ENCODE measurements around the gene POLR3G.

The POLR3G gene

DNA sequence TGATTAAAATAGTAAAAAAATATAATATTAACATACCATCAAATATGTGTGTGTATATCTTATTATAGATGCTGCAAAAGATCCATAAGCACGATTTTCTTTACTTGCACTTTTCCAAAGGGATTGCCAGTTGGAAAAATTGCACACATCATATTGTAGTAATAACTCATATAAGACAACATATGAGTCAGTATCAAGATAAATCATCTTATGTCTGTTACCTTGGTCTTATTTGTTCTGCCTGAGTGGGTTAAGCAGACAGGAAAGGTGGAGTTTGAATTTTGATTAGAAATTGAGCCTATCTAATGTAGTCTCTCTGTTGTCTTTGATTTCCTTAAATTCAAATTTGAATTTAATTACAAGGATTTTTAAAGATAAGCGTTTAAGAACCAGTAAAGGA is 30.1 kb downstream of the POLR3G start:
- DNase-seq: no peak

DNA sequence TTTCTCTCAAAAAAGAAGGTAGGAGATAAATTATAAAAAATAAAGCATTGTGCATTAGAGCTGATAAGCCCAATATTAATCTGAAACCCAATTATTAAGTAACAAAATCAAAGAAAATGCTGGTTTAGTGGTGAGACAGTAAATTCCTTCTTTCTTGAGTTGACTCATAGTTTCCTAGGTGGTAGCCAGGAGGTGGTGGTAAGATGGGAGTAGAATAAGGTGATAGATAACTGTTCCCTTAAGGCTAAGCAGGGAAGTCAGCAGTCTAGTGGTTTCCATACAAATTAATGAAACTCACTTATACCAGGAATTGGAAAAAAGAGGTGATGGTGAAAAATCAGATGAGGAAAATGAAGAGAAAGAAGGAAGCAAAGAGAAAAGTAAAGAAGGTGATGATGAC is 31.6 kb downstream of the POLR3G start:
- DNase-seq: no peak

DNA sequence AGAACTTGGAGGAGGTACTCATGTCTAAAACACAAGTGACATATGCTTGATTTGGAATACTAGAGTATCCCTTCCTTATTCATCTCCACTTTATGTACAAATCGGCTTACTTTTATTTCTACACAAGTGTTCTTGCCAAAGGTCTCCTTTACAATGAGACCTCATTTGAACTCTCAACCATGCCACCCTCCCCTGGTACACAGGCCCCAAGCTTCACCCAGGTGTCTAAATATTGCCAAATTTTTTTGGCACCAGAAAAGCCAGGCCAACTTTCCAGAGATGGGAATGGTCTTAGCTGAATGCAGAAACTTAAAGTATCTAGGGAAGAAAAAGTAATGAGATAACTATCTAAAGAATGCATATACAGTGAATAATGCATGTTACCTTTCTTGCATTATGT is 35.8 kb downstream of the POLR3G start:
- DNase-seq: no peak

DNA sequence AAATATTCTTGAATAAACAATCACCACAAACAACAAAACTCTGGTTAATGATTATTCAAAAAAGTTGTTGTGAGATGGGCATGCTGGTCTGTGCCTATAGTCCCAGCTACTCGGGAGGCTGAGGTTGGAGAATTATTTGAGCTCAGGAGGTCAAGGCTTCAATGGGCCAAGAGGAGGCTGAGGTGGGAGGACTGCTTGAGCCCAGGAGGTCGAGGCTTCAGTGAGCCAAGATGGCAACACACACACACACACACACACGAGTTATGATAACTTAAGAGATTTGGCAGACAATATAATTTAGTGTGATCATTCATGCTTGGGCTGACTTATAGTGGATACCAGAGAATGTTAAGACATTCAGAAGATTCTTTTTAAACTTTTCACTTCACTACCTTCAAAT is 39.9 kb downstream of the POLR3G start:
- DNase-seq: no peak

DNA sequence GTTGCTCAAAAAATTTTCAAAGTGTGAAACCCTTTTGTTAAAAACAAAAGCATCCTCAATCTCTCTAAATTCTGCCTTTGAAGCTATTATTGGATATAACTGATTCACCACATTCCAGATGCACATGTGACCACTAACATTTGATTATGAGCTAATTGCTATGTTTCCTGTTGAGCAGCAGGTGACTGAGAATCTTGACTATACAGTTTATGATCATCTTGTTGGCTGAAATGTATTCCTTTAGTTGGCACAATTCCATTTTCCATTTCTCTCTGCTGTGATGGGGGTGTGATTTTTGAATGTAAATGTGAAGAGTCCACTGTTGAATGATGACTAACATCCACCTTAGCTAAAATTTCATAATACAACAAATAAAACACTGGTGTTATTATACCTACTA is 44.0 kb downstream of the POLR3G start:
- DNase-seq: no peak

DNA sequence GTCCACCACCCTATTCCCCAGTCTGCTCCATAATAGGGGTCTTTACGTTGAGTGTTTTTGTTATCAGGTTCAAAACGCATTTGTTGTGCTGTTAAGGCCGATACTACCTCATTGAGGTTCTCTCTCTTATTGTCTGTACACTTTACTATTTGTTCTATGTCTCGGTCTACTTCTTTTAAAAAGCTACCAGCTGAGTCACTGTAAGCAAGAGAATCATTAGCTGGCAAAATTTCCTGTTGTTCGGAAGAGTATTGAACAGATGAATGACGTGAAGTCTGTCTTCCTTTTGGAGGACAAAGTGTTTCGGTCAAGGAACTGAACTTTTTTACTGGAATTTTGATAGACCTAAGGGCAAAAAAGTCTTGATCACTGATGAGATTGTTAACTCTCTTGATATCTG is 44.4 kb downstream of the POLR3G start:
- no peak for DNase-seq

DNA sequence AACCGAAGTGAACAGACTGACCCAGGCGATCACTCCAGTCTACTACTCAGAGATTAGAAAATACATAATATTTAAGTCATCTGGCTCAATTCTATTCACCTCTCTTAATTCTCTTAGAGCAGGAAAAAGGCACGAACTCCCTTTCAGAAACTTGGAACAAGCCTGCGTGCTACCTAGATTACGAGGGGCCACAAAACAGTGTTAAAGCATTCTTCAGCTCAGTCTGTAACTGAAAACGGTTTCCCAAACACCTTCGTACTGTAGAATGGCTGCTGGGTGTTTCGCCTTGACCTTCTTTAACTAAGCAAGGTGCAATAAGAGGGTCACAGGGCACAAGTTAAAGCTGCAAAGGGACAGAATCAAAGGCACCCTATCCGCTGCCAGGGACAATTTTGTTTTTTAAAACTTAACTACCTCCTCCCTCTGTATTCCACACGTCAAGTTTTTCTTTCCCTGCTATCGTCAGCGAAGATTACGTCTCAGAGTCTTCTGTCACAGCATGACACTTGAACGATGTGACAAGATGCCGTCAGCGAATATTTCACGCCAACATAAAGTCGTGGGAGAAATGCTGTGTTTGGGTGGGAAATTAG is 54.0 kb downstream of the POLR3G start:
- DNase-seq: peak; percentile 74

DNA sequence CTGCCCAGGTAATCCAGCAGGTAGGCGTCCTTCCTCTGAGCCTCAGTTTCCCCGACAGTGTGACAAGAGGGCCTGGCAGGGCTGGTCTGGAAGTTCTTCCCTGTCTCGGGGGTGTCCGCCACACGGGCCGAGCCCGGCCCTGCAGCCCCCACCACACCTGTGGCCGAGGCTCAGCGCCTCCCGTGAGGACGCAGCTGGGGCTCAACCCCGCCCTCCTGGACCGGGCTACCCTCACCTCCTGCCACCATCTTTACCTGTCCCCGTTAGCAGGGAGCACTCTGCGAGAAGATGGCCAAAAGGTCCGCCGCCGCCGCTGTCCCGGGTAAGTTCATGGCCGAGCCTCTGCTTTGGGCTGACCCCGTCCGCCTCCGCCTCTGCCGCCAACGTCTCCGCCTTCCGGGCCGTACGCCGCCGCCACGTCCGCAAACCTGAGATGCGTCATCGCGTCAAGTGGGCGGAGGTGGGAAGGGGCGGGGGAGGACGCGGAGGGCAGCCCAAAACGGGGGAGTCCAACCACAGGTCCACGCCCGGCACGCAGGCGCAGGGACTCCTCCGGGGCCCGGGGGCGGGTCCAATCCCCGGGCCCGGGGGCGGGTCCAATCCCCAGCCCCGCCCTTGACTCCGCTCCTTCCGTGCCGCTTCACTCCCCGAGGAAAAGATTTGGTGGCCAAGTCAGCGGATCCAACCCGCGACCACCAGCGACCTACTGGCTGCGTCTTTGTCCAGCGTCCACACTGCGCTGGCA is 54.7 kb downstream of the POLR3G start, which contains the start of gene LYSMD3:
Gene LYSMD3, minus strand, starts transcription at position 391 of the 745 bp plus-strand sequence. CDS start 4,295 bp downstream, outside the sequence.
- DNase-seq: peak; percentile 97

DNA sequence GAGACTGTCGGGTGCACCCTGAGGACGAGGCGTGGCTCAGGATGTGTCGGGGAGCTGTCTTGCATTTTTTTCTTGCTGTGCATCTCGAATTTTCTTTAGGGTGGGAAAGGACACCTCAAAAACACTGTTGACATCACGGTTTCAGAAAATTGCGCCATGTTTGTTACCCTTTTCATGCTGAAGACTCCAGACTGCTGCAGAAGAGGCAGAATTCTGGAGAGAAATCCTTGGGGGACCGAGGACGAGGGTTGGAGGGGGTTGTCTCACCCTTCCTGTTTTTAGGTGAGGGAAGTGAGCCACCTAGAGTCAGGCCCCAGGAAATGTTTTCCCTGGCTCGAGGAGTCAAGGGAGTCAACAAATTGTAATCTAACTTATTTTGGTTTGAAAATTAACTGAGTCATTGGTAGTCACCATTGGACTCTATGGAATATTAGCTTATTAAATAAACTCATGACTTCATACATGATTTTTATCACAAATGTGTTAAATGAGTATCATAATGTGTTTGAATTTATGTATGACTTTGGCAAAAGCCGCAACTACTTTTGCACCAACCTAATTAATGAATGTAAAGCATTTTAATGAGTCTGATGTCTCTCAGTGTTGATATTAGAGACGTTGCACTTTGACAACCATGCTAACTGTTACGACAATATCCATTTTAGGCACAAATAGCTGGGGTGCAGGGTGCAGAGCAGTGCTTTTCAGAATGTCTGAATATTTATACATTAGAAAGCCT is 55.4 kb downstream of the POLR3G start:
- DNase-seq: peak; percentile 89

DNA sequence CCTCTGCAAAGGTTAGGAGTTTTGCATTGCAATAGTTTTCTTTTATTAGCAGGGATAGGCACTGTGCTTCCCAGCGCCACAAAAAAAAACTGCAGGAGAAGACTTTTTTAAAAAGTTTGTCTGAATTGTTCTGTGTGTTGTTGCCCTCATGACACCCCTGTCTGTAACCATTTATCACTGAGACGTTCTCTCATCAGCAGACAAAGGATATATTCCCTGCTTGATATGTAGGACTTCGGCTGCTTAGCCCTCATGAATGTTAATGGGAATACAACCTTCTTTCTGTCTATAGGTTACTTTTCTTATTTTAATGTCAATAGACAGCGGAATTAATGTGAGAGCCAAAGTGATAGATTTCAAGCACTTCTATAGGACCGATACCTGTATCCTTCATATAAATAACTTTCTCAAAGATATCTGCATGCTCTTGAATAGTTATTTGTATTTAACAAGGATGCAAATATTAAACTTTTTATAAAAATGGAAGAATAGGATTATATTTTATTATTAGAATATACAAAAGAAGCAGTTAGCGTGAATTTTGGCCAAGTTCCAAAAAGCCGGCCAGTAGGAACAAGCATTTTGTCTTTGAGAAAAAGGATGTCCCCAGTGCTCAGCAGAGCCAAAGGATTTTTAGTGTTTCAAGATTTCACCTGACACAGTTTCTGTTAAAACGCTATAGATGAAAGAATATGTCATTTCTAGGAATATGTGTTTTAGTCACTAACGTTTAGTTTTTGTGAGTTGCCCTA is 56.2 kb downstream of the POLR3G start:
- peak; percentile 43 for DNase-seq

DNA sequence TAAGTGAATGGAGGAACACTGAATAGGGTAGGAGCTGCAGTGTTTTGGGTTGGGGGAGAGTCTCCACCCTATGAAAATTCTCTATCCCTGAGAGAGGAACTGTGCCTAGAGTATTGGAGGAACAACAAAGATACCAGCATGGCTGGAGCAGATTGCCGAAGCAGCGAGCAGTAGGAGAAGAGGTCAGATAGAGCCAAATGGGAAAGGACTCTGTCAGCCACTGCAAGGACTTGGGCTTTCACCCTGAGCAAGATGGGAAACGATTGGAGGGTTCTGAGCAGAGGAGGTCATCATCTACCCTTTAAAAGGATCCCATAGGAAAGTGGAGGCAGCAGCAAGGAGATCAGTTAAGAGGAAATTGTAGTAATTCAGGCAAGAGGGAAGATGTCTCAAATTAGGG is 59.1 kb downstream of the POLR3G start:
- DNase-seq: peak; percentile 14

DNA sequence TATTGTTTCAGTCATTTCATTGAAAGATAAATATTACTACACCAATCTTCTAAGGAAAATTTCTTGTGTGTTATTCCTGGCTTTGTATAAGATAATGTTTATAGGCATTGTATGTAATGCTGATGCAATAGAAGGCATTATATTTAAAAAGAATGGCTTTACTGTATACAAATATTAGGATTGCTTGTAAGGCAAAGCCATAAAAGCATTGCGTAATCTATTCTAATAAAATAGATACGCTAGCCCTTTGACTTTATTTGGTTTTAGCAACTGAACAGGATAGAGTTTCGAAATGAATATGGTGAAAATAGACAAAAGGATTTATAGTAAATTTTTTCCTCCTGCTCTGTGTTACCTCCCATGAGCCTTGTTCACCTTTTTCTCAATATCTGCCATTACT is 60.3 kb downstream of the POLR3G start:
- no peak for DNase-seq

DNA sequence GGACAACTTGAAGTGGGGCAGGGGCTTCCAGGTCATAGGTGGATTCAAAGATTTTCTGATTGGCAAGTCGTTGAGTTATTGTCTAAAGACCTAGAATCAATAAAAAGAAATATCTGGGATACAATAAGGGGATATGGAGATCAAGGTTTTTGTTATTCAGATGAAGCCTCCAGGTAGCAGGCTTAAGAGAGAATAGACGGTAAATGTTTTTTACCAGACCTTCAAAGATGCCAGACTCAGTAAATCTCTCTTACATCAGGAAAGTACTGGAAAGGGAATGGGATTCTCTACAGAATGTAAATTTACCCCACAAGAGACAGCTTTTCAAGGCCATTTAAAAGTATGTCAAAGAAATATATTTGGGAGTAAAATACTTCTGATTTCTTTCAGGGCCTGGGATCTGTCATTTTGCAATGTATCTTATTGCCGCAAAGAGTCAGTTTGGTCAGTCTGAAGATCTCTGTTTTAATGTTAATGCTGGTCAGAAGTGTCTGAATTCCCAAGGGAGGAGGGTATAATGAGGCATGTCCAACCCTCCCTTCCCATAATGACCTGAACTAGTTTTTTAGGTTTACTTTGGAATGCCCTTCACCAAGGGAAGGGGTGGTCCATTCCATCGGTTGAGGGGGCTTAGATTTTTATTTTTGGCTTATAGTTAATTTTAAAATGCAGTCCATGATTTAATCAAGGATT is 68.3 kb downstream of the POLR3G start:
- DNase-seq: no peak

DNA sequence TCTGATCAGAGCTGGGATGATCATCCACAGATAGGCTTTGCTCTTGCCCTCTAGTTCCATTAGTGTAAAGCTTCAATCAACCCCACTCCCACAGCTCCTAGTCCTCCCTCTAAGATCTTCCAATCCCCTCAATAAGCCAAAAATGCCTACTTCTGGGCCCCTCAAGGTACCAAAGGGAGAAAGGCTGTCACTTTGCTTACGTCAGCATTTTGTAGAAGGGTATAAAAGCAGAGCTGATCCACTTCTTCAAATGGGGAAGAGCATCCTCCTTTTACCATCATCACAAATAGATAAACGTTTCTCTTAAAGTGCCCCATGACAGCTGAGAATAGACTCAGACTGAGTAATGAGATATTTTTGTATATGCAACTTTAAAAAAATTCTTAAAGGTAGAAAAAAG is 70.8 kb downstream of the POLR3G start:
- DNase-seq: no peak

DNA sequence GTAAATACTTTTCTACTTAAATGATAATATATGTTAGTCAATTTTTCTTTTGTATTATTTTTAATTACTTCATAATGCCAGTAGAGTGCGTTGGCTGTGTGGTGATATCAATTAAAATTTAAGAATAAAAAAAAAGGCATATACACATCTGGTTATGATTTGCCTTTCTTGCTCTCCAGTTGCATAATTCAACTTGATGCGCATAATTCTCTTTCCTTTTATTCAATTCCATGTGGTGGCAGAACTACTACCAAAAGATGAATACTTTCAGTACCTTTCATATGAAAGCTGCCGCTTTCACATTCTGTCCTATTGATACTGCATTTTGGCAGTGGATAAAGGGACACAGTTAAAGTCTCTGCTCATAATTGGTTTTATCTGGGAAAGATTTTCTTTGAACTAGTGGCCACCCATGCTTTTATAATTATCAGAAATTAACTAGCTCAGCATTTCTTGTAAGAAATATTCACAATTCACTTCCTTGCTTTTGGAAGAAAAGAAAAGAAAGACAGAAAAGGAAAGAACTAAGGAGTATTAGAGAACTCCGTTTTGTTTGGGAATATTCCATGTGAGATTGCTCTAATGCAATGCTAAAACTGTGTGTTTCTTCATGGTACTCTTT is 71.7 kb downstream of the POLR3G start:
- DNase-seq: no peak

DNA sequence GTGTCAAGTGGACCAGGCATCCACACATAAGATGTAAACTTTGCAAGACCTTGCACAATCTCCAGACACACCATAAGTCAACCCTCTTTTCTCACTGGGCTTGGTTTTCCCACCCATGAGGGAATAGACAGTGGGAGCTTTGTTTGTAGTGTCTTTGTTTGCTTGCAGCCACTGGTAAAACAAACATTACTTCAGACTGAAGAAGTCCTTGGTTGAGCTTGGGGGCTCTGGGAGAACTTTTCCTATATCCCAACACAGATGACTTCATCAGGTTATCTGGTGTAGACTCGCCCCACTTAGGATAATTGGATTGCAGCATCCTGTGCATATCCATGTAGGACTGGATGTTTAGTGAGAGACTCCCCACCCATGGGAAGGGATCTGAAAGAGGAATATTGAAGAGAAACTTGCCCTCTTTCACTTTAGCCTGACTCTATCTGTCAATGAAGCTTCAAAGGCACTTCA is 72.4 kb downstream of the POLR3G start:
- no peak for DNase-seq

DNA sequence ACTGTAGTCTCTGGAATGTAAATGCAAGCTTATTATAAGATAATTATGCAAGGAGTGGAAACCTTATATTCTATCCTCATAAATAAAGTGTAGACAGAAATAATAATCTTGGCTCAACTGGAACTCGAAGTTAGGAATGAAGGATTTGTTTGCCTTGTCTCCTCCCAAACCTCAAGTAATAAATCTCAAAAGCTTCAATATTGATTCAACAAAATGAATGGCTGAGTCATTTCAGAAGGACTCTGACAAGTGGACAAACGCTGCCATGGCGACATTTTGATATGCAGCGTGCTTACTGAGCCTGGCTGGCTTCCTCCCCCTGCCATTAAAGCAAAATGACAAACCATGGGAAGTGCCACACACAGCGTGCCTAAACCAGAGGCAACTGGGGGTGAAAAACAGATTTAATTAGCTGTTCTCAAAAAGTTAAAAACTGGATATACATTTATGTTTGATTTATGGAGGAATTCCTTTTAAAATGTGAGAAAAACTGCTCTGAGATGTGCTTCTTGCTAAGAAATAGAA is 73.5 kb downstream of the POLR3G start:
- DNase-seq: peak; percentile 68

DNA sequence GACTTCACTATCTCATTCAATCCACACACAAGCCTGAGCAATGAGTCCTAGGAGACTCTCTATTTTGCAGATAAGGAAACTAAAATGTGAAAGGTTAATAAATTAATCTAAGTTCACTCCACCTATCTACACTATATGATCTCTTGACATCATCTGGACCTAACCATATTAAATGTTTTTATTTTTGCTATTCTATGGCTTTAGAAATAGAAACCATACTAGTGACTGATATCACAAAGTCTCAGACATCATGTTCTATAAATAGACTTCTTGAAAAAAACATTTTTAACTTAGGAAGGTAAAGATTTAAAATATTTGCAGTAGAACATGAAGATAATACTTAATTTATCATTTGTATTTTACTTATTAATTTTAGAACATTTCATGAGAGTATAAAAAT is 74.6 kb downstream of the POLR3G start:
- DNase-seq: peak; percentile 33

DNA sequence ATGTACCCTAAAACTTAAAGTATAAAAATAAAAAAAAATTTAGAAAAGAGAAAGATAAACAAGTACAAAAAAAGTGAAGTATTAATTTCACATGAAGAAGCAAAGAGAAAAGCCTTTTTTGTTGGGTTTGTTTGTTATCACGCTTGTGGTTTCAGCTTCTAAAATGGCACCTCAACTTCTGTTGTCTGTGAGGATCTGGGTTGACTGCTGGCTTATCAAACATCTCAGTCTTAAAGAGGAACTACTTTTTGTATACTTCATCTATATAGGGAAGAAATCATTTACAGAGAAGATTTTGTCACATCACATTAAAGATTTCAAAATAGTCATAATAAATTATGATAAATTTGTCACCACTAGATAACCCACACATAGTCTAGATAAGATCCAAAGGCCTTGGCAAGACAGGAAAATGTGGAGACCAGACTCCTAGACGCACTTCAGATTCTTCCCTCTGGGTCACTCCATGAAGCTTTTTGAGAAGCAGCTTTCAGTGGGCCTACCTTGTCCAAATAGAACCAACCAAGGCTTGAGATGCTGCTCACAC is 75.1 kb downstream of the POLR3G start:
- peak; percentile 70 for DNase-seq

DNA sequence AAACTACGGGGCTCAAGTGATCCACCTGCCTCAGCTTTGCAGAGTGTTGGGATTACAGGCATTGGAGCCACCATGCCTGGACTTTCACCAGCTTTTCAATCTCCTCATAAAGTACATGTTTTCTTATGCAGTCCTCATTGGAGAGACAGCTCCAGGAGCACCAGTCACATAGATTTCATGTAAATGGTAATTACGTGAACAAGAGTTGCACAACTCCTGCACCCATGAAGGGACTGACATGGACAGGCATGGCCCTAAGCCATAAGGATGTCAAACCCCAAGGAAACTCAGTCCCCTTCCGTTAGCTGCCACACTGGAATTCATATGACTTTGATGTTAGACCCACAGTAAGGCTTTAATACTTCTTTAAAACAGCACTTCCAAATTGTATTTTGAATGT is 76.3 kb downstream of the POLR3G start:
- no peak for DNase-seq

DNA sequence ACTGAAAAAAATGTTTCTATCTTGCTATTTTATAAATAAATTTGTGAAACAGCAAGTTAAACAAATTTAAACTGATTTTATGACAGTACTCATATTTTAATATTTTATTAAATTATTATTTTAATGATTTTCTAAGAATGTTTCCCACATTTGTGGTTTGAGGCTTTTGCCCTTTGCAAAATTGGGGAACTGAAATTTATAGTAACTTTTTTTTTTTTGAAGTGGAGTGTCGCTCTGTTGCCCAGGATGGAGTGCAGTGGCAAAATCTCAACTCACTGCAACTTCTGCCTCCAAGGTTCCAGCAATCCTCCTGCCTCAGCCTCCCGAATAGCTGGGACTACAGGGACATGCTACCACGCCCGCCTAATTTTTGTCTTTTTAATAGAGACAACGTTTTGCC is 76.7 kb downstream of the POLR3G start:
- no peak for DNase-seq

DNA sequence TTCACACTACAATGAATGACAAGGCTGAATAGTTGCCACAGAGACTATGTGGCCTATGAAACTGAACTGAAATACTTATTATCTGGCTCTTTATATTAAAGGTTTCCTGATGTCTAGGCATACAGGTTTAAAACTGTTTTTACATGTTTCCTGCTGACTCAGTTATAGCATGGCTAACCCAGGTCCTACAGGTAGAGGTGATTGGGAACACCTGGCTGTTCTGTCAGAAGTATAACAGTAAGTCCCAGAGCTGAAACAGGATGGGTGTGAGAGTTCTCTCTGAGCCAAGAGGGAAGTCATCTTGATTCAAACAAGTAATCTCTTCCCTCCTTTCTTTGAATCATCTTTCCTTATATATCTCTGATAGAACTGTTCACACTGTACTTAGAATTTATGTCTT is 79.0 kb downstream of the POLR3G start:
- no peak for DNase-seq

All from OCI-M1 (cell line).